GM23248 (cell line): ENCODE data around the gene MSL3. TPM values are rescaled to one million over a fixed set of nuclear protein-coding genes. Genes with fewer than 3 reads are reported as not detected.

Source experiments
- DNase-seq: peaks from one replicate; pipeline ENCODE4 v3.0.0-alpha.2; 2015
- H2AFZ ChIP-seq: fragments of 200-600 bp; sonication (generic); 2 replicates; pipeline ENCODE4 v1.6.1; 2016; ENCODE audit warnings: antibody characterized with exemption
- H3F3A ChIP-seq: fragments of 200-600 bp; sonication (generic); 2 replicates; pipeline ENCODE4 v1.6.1; 2016; ENCODE audit warnings: mild to moderate bottlenecking, antibody characterized with exemption, mixed run types; ENCODE audit not compliant: insufficient read depth
- H3K27ac ChIP-seq: fragments of 200-600 bp; sonication (generic); 2 replicates; pipeline ENCODE4 v1.5.1; 2016; ENCODE audit warnings: mild to moderate bottlenecking
- H3K27me3 ChIP-seq: fragments of 200-600 bp; sonication (generic); replicated peaks from 2 replicates; pipeline ENCODE4 v1.6.1; 2016; ENCODE audit warnings: mild to moderate bottlenecking; ENCODE audit not compliant: insufficient read depth
- H3K36me3 ChIP-seq: fragments of 200-600 bp; sonication (generic); 2 replicates; pipeline ENCODE4 v1.6.1; 2016; ENCODE audit warnings: low read depth, mild to moderate bottlenecking
- H3K4me1 ChIP-seq: fragments of 200-600 bp; sonication (generic); 2 replicates; pipeline ENCODE4 v1.6.1; 2016; ENCODE audit warnings: mild to moderate bottlenecking; ENCODE audit not compliant: insufficient read depth
- H3K4me2 ChIP-seq: fragments of 200-600 bp; sonication (generic); one replicate; pipeline ENCODE4 v1.6.1; 2016; ENCODE audit warnings: mild to moderate bottlenecking; ENCODE audit not compliant: unreplicated experiment
- H3K4me3 ChIP-seq: fragments of 200-600 bp; sonication (generic); 2 replicates; pipeline ENCODE4 v1.5.1; 2016; ENCODE audit warnings: mild to moderate bottlenecking
- H3K79me2 ChIP-seq: fragments of 200-600 bp; sonication (generic); 2 replicates; pipeline ENCODE4 v1.6.1; 2016; ENCODE audit warnings: mild to moderate bottlenecking; ENCODE audit not compliant: insufficient read depth
- H3K9ac ChIP-seq: fragments of 200-600 bp; sonication (generic); 2 replicates; pipeline ENCODE4 v1.6.1; 2016; ENCODE audit warnings: mild to moderate bottlenecking
- H3K9me2 ChIP-seq: fragments of 200-600 bp; sonication (generic); 2 replicates; pipeline ENCODE4 v1.6.1; 2016; ENCODE audit warnings: mixed run types, mild to moderate bottlenecking, moderate library complexity; ENCODE audit not compliant: insufficient read depth
- H3K9me3 ChIP-seq: fragments of 200-600 bp; sonication (generic); one replicate; pipeline ENCODE4 v1.6.1; 2017; ENCODE audit warnings: low read depth
- H4K20me1 ChIP-seq: fragments of 200-600 bp; sonication (generic); 2 replicates; pipeline ENCODE4 v1.6.0; 2016; ENCODE audit not compliant: insufficient read depth
- EZH2 ChIP-seq: fragments of 200-600 bp; sonication (generic); IDR thresholded peaks from 2 replicates; pipeline ENCODE4 v1.6.1; 2018; ENCODE audit warnings: antibody characterized with exemption, mild to moderate bottlenecking; ENCODE audit not compliant: insufficient read depth, poor library complexity, severe bottlenecking
- EZH2phosphoT487 ChIP-seq: fragments of 200-600 bp; sonication (generic); IDR thresholded peaks from 2 replicates; pipeline ENCODE4 v1.6.1; 2018; ENCODE audit warnings: antibody characterized with exemption, moderate library complexity, mild to moderate bottlenecking, low read depth; ENCODE audit not compliant: insufficient read depth
- WGBS, 2 experiments: methylation state at CpG; one replicate each; pipeline ENCODE4 v1.1.6; 2015 to 2017; ENCODE audit warnings: low lambda C conversion rate in 2 of 2, low coverage in 1 of 2; ENCODE audit errors: missing lambda C conversion rate in 2 of 2; 5-methylcytosine and 5-hydroxymethylcytosine counted together
- in situ Hi-C: fragments of 300-500 bp; cut with MboI; formaldehyde crosslinking; loops from 2 replicates; pipeline ENCODE4 v1.15.0; 2020
- polyA plus RNA-seq: library from polyadenylated mRNA; unstranded; fragments of >200 nt; fragmentation: Nextera tagmentation; extraction: Ambion mirVana; gene quantifications from 2 replicates; pipeline ENCODE4 v1.2.1, GENCODE V29; 2016
- total RNA-seq: library from RNA; depleted of rRNA; stranded (reverse); fragments of >200 nt; shearing (Covaris generic); gene quantifications from 2 replicates; pipeline ENCODE4 v1.2.3, GENCODE V29; 2014

Gene MSL3
- total and polyA plus RNA-seq, 2 experiments from 2014 or later, result 26.8 to 34.6 TPM

- Histone ChIP-seq H3K9me2 (no peaks in the 10 kb centered on the region), H3K79me2 (no peaks in the 10 kb centered on the region), H3K4me1 (no peaks in the 10 kb centered on the region), H3K9me3 (no peaks in the 10 kb centered on the region), H3K36me3 (no peaks in the 10 kb centered on the region), H3K9ac (no peak overlapping the region), H3K4me3 (no peak overlapping the region), H3F3A (no peaks in the 10 kb centered on the region), H3K27me3 (no peaks in the 10 kb centered on the region), H2AFZ (no peak overlapping the region), H3K27ac (no peak overlapping the region), H4K20me1 (no peaks in the 10 kb centered on the region), H3K4me2 (no peak overlapping the region)
- TF ChIP-seq EZH2phosphoT487 (no peak), EZH2 (no peak)
- 100% methylated on average over 1 of the region's 2 CpGs for WGBS, 2 experiments
- no peak for DNase-seq
- in situ Hi-C loops, result no loop called here
These were observed 12.2 kb upstream of the MSL3 start for GRCh38 chrX:11745881-11746280.

GRCh38 chrX:11750046-11750445, 8.0 kb upstream of the MSL3 start:
- H3F3A ChIP-seq, result no peaks in the 10 kb centered on the region
- TF ChIP-seq EZH2phosphoT487 (no peak), EZH2 (no peak)
- no peaks in the 10 kb centered on the region for H3K4me1 ChIP-seq
- no peaks in the 10 kb centered on the region for H4K20me1 ChIP-seq
- H3K9me3 ChIP-seq, result no peaks in the 10 kb centered on the region
- 61 to 63% methylated on average over 4 of the region's 4 CpGs for WGBS, 2 experiments
- no peaks in the 10 kb centered on the region for H3K36me3 ChIP-seq
- no peak overlapping the region for H3K4me2 ChIP-seq
- no peak overlapping the region for H2AFZ ChIP-seq
- H3K79me2 ChIP-seq, result no peaks in the 10 kb centered on the region
- DNase-seq, result no peak
- in situ Hi-C loops, result loop anchor here (25.0 kb wide), 1 partner anchor 613 kb away; no protein-coding TSS in a partner anchor
- H3K27ac ChIP-seq, result no peak overlapping the region
- H3K9me2 ChIP-seq, result no peaks in the 10 kb centered on the region
- no peaks in the 10 kb centered on the region for H3K27me3 ChIP-seq
- no peak overlapping the region for H3K4me3 ChIP-seq
- no peak overlapping the region for H3K9ac ChIP-seq

DNA sequence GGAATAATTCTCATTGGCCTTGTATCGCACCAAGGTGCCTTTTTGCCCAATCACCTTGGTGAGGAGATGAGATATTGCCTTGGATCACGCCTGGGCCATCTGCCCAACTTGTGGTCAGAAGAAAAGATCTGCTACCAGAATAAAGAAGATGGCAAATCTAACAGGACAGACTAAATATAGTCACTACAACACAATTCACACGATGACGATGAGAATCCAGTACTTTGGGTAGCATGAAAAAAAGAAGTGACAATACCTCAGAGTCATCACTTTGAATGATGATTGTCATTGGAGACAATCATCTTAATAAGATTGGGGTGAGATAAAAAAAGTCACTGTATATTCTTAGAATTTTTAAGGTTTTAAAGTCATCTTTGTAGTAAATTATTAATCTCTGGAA, 7.3 kb upstream of the MSL3 start:
- 52 to 61% methylated on average over 4 of the region's 4 CpGs for WGBS, 2 experiments
- Histone ChIP-seq H3K27ac (no peak overlapping the region), H3K9me3 (no peaks in the 10 kb centered on the region), H3K9me2 (no peaks in the 10 kb centered on the region), H3K9ac (no peak overlapping the region), H3F3A (no peaks in the 10 kb centered on the region), H3K36me3 (no peaks in the 10 kb centered on the region), H3K4me3 (no peak overlapping the region), H3K79me2 (no peaks in the 10 kb centered on the region), H3K27me3 (no peaks in the 10 kb centered on the region), H4K20me1 (no peaks in the 10 kb centered on the region), H3K4me2 (no peak overlapping the region), H3K4me1 (no peaks in the 10 kb centered on the region), H2AFZ (no peak overlapping the region)
- in situ Hi-C loops, result loop anchor here (25.0 kb wide), 1 partner anchor 613 kb away; no protein-coding TSS in a partner anchor
- no peak for TF ChIP-seq EZH2
- no peak for TF ChIP-seq EZH2phosphoT487
- no peak for DNase-seq

DNA sequence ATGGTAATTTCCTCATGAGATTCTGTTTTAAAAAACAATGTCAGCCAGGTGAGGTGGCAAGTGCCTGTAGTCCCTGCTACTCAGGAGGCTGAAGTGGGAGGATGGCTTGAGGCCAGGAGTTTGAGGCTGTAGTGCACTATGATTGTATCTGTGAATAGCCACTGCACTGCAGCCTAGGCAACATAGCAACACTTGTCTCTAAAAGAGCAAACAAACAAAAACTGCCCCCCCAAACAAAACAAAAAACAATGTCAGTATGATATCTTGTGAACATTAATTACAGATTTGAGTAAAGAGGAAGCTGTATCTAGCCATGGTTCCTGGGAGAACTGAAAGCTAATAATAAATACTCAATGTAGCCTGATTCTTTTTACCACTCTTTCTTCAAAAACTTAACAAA, 6.8 kb upstream of the MSL3 start:
- Histone ChIP-seq H3F3A (no peaks in the 10 kb centered on the region), H3K27ac (no peak overlapping the region), H3K79me2 (no peaks in the 10 kb centered on the region), H3K4me2 (no peak overlapping the region), H3K4me3 (no peak overlapping the region), H3K9ac (no peak overlapping the region), H3K36me3 (no peaks in the 10 kb centered on the region), H3K9me2 (no peaks in the 10 kb centered on the region), H3K4me1 (no peaks in the 10 kb centered on the region), H2AFZ (no peak overlapping the region), H3K27me3 (no peaks in the 10 kb centered on the region), H4K20me1 (no peaks in the 10 kb centered on the region), H3K9me3 (no peaks in the 10 kb centered on the region)
- TF ChIP-seq EZH2phosphoT487 (no peak), EZH2 (no peak)
- no peak for DNase-seq
- in situ Hi-C loops, result loop anchor here (25.0 kb wide), 1 partner anchor 614 kb away; no protein-coding TSS in a partner anchor

GRCh38 chrX:11753668-11754067, 4.4 kb upstream of the MSL3 start:
- WGBS, 2 experiments, result 95 to 100% methylated on average over 2 of the region's 2 CpGs
- no peak overlapping the region for H3K27ac ChIP-seq
- no peak overlapping the region for H3K9ac ChIP-seq
- TF ChIP-seq EZH2phosphoT487, result no peak
- TF ChIP-seq EZH2, result no peak
- no peaks in the 10 kb centered on the region for H4K20me1 ChIP-seq
- H3K4me1 ChIP-seq, result peaks cover 10% of the 10 kb centered on the region
- no peaks in the 10 kb centered on the region for H3K79me2 ChIP-seq
- in situ Hi-C loops, result loop anchor here (25.0 kb wide), 1 partner anchor 616 kb away; no protein-coding TSS in a partner anchor
- no peak overlapping the region for H3K4me2 ChIP-seq
- no peaks in the 10 kb centered on the region for H3K9me2 ChIP-seq
- no peaks in the 10 kb centered on the region for H3K9me3 ChIP-seq
- no peak overlapping the region for H3K4me3 ChIP-seq
- H3F3A ChIP-seq, result 0 out of 2 replicates have a peak, but pooled peaks cover 9% of the 10 kb centered on the region
- H3K27me3 ChIP-seq, result no peaks in the 10 kb centered on the region
- DNase-seq, result no peak
- no peak overlapping the region for H2AFZ ChIP-seq
- H3K36me3 ChIP-seq, result no peaks in the 10 kb centered on the region
